ENCODE results near the gene HDAC10. TPM values are rescaled to one million over a fixed set of nuclear protein-coding genes. Genes with fewer than 3 reads are reported as not detected.
A peak's percentile ranks its signal among the peaks of the same experiment; 100 is the strongest.

HDAC10 gene
- total and polyA plus RNA-seq, 7 donors, result 7.2 to 47.4 (median 12.5) TPM

DNA sequence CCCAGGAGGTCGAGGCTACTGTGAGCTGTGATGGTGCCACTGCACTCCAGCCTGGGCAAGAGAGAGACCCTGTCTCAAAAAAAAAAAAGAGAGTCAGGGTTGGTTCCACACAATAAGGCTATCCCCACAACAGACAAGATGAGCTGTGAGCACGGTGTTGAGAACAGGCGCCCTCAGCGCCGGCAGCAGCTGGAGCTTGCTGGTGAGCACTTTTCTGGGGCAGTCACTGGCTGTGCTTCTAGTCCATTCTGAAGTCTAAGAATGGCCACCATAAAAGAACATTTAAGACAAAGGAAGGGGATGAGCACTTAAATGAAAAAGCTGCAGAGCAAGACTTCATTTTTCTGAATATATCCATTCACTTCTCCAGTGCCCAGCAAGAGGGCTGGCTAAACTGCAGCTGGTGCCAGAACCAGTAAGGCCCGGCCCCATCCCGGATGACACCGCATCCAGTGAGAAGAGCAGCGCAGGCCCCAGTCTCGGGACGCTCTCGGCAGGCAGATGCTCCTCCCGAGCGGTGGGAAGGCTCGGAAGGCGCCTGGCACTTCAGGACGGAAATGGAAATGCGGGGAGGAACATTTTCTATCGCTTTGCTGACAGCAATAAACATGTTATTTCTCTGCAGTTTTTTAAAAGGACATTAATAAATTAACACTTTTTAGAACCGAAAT, 18.4 kb downstream of the HDAC10 start:
- Histone ChIP-seq H3K27ac (no peak overlapping the region), H3K36me3 (peaks cover 4 to 54% (median 18%) of the 10 kb centered on the region in 4 donors), H3K4me3 (no peak overlapping the region), H3K4me1 (no peaks in the 10 kb centered on the region), H3K27me3 (no peaks in the 10 kb centered on the region), H3K9me3 (no peaks in the 10 kb centered on the region)
- DNase-seq, result peak; percentile 53
- intact Hi-C loops (cut with DNase I), result no loop called here
- 95 to 96% methylated on average over 20 of the region's 20 CpGs for WGBS, 2 donors
- no peak for TF ChIP-seq POLR2AphosphoS5 (IDR thresholded peaks at IDR 0.05)
- TF ChIP-seq POLR2A (IDR thresholded peaks at IDR 0.05), result no peak
- TF ChIP-seq EP300 (IDR thresholded peaks at IDR 0.05), result no peak
- no peak for TF ChIP-seq CTCF (IDR thresholded peaks at IDR 0.05)

DNA sequence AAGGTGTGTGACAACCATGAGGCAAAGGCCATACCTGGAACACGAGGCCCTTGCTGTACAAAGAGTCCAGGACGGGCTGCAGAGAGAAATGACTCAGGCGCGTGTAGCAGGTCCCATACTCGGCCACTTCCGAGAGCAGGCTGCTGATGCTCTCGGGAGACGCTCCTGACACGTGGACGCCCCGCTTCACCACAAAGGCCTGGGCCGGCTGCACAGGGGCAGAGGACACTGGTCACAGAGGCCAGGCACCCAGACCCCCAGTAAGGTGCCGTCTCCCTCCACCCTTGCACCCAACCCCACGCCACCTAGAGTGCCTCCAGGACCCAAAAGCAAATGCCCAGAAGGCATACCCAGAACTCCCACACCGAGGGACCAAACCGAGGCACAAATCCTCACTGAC, 21.7 kb downstream of the HDAC10 start:
- Histone ChIP-seq H3K27me3 (no peaks in the 10 kb centered on the region), H3K4me3 (no peak overlapping the region), H3K4me1 (no peaks in the 10 kb centered on the region), H3K27ac (no peak overlapping the region), H3K36me3 (peaks cover 18 to 72% (median 41%) of the 10 kb centered on the region in 4 donors), H3K9me3 (no peaks in the 10 kb centered on the region)
- WGBS, 2 donors, result 96% methylated on average over 16 of the region's 16 CpGs
- no peak for TF ChIP-seq POLR2AphosphoS5 (IDR thresholded peaks at IDR 0.05)
- TF ChIP-seq EP300 (IDR thresholded peaks at IDR 0.05), result no peak
- TF ChIP-seq CTCF (IDR thresholded peaks at IDR 0.05), result no peak
- TF ChIP-seq POLR2A (IDR thresholded peaks at IDR 0.05), result no peak
- peak; percentile 44 for DNase-seq
- intact Hi-C loops (cut with DNase I), result no loop called here

- 91 to 97% methylated on average over 9 of the region's 9 CpGs for WGBS, 2 donors
Observed at GRCh38 chr22:50228366-50228765, 22.7 kb downstream of the HDAC10 start.

DNA sequence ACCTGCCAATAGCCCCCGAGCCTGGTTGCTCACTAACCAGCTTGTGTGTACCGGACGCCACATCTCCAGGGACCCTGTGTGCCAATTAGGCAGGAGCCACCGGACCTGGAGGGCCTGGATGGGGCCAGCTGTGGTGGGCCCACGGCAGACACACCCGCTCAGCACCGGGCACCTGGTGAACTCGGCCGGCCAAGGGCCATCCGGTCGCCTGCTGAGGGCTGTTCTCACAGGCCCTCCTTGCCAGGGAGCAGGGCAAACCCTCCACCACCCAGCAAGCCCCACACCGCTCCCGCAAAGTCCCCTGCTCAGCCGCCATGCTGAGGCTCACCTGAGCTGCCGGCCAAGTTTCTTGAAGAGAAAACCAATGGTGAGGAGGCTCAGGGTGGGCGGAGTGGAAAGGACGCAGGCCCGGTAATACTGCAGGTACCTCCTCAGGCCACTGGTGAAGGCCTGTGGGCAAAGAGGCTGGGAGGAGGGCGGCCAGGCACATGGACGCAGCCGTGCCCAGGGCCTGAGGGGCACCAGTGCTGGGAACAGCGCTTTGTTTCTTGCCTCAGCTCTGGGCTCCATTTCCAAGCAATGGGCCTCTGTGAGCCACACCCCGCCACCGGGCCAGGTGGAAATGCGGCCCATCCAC, 23.4 kb downstream of the HDAC10 start:
- no peaks in the 10 kb centered on the region for H3K27me3 ChIP-seq
- TF ChIP-seq CTCF (IDR thresholded peaks at IDR 0.05), result no peak
- TF ChIP-seq POLR2AphosphoS5 (IDR thresholded peaks at IDR 0.05), result no peak
- no peak for TF ChIP-seq EP300 (IDR thresholded peaks at IDR 0.05)
- no peak for TF ChIP-seq POLR2A (IDR thresholded peaks at IDR 0.05)
- 92 to 96% methylated on average over 25 of the region's 25 CpGs for WGBS, 2 donors
- intact Hi-C loops (cut with DNase I), result no loop called here
- H3K4me3 ChIP-seq, result no peak overlapping the region
- peak; percentile 63 for DNase-seq
- H3K9me3 ChIP-seq, result no peaks in the 10 kb centered on the region
- H3K36me3 ChIP-seq, result peaks cover 30 to 79% (median 51%) of the 10 kb centered on the region in 4 donors
- no peak overlapping the region for H3K27ac ChIP-seq
- H3K4me1 ChIP-seq, result no peaks in the 10 kb centered on the region

More at GRCh38 chr22:50228366-50228765, 22.7 kb downstream of the HDAC10 start:
- Histone ChIP-seq H3K4me3 (no peak overlapping the region), H3K36me3 (peaks cover 23 to 79% (median 49%) of the 10 kb centered on the region in 4 donors), H3K9me3 (no peaks in the 10 kb centered on the region), H3K27me3 (no peaks in the 10 kb centered on the region), H3K4me1 (no peaks in the 10 kb centered on the region), H3K27ac (no peak overlapping the region)
- TF ChIP-seq CTCF (IDR thresholded peaks at IDR 0.05), result no peak
- no peak for TF ChIP-seq EP300 (IDR thresholded peaks at IDR 0.05)
- no peak for TF ChIP-seq POLR2AphosphoS5 (IDR thresholded peaks at IDR 0.05)
- no peak for TF ChIP-seq POLR2A (IDR thresholded peaks at IDR 0.05)
- DNase-seq, result peak; percentile 59
- intact Hi-C loops (cut with DNase I), result no loop called here
